CD14-positive monocyte (primary cell): ENCODE results near the gene MICU1. TPM values are rescaled to one million over a fixed set of nuclear protein-coding genes. Genes with fewer than 3 reads are reported as not detected.

Experiments used
- DNase-seq, 3 donors: peaks; one replicate each; pipeline ENCODE4 v3.0.0-alpha.2; 2011 to 2022
- H2AFZ ChIP-seq: 2 replicates; pipeline ENCODE4 v1.6.0; 2012; ENCODE audit warnings: mild to moderate bottlenecking, low read depth, low read length, inconsistent platforms; ENCODE audit not compliant: insufficient read depth, poor library complexity, severe bottlenecking
- H3K27ac ChIP-seq, 2 donors: 1 replicate in 1 of 2; 2 replicates in 1 of 2; pipeline ENCODE4 v1.5.1; 2012 to 2013; ENCODE audit warnings: low read length in 2 of 2, control low read depth in 1 of 2, inconsistent platforms in 1 of 2, low read depth in 1 of 2, mild to moderate bottlenecking in 1 of 2
- H3K27me3 ChIP-seq, 2 donors: one replicate each; pipeline versions ENCODE4 v1.6.0 to v1.6.1; 2011 to 2013; ENCODE audit warnings: low read length in 2 of 2; ENCODE audit not compliant: control insufficient read depth in 2 of 2, insufficient read depth in 2 of 2
- H3K36me3 ChIP-seq, 2 donors: replicated peaks in 1 of 2; 1 replicate in 1 of 2; 2 replicates in 1 of 2; pipeline versions ENCODE4 v1.5.1 to v1.6.1; 2012 to 2013; ENCODE audit warnings: low read length in 2 of 2, control low read depth in 1 of 2, inconsistent platforms in 1 of 2, mild to moderate bottlenecking in 1 of 2; ENCODE audit not compliant: insufficient read depth in 2 of 2, control insufficient read depth in 1 of 2
- H3K4me1 ChIP-seq, 2 donors: 1 replicate in 1 of 2; 2 replicates in 1 of 2; pipeline versions ENCODE4 v1.5.1 to v1.6.1; 2012 to 2013; ENCODE audit warnings: low read length in 2 of 2, control low read depth in 1 of 2, inconsistent platforms in 1 of 2, mild to moderate bottlenecking in 1 of 2, moderate library complexity in 1 of 2; ENCODE audit not compliant: insufficient read depth in 2 of 2, control insufficient read depth in 1 of 2
- H3K4me2 ChIP-seq: replicated peaks from 2 replicates; pipeline ENCODE3; 2012; ENCODE audit warnings: low read length, moderate library complexity, mild to moderate bottlenecking; ENCODE audit not compliant: poor library complexity, severe bottlenecking; ENCODE audit errors: extremely low read depth
- H3K4me3 ChIP-seq, 3 experiments: fragments of 200-600 bp in 1 of 3; sonication (generic) in 1 of 3; replicated peaks in 1 of 3; 1 replicate in 2 of 3; 2 replicates in 1 of 3; pipeline ENCODE4 v1.5.1; 2011 to 2013; ENCODE audit warnings: low read length in 3 of 3, mild to moderate bottlenecking in 3 of 3, control low read depth in 2 of 3, low read depth in 2 of 3, inconsistent platforms in 1 of 3, moderate library complexity in 1 of 3
- H3K79me2 ChIP-seq: 2 replicates; pipeline ENCODE4 v1.6.0; 2012; ENCODE audit warnings: mild to moderate bottlenecking, control low read depth, inconsistent platforms, low read length, moderate library complexity; ENCODE audit not compliant: insufficient read depth
- H3K9ac ChIP-seq: 2 replicates; pipeline ENCODE4 v1.6.0; 2017; ENCODE audit warnings: low read length, mild to moderate bottlenecking; ENCODE audit not compliant: insufficient read depth, poor library complexity, severe bottlenecking
- H3K9me3 ChIP-seq, 2 donors: replicated peaks in 1 of 2; 1 replicate in 1 of 2; 2 replicates in 1 of 2; pipeline versions ENCODE4 v1.5.1 to v1.6.1; 2012 to 2013; ENCODE audit warnings: low read length in 2 of 2, control low read depth in 1 of 2; ENCODE audit not compliant: control insufficient read depth in 1 of 2, insufficient read depth in 1 of 2
- H4K20me1 ChIP-seq: 2 replicates; pipeline ENCODE4 v1.6.0; 2012; ENCODE audit warnings: mild to moderate bottlenecking, low read length, control low read depth, moderate library complexity; ENCODE audit not compliant: insufficient read depth
- H3K27ac Mint-ChIP-seq, 7 donors: one replicate each; pipeline ENCODE4 v1.8.0; 2020; ENCODE audit warnings: mild to moderate bottlenecking in 7 of 7, mixed read lengths in 7 of 7, moderate library complexity in 6 of 7, inconsistent platforms in 2 of 7
- H3K27me3 Mint-ChIP-seq, 3 donors: one replicate each; pipeline ENCODE4 v1.8.0; 2021 to 2022; ENCODE audit warnings: low read depth in 3 of 3, mild to moderate bottlenecking in 3 of 3, mixed read lengths in 3 of 3, moderate library complexity in 3 of 3, inconsistent platforms in 1 of 3
- H3K36me3 Mint-ChIP-seq, 2 donors: one replicate each; pipeline ENCODE4 v1.8.0; 2020; ENCODE audit warnings: mixed read lengths in 2 of 2, inconsistent platforms in 1 of 2, mild to moderate bottlenecking in 1 of 2
- H3K4me1 Mint-ChIP-seq: one replicate; pipeline ENCODE4 v1.8.0; 2020; ENCODE audit warnings: mild to moderate bottlenecking, mixed read lengths
- H3K4me3 Mint-ChIP-seq, 2 donors: one replicate each; pipeline ENCODE4 v1.8.0; 2020; ENCODE audit warnings: mild to moderate bottlenecking in 2 of 2, mixed read lengths in 2 of 2, moderate library complexity in 1 of 2
- H3K9me3 Mint-ChIP-seq, 7 donors: one replicate each; pipeline ENCODE4 v1.8.0; 2020 to 2022; ENCODE audit warnings: mixed read lengths in 7 of 7, mild to moderate bottlenecking in 6 of 7, moderate library complexity in 6 of 7, inconsistent platforms in 2 of 7
- CTCF ChIP-seq: fragments of 200-600 bp; IDR thresholded peaks from one replicate; pipeline ENCODE4 v1.8.0; 2022; ENCODE audit warnings: antibody characterized with exemption, mild to moderate bottlenecking
- WGBS: methylation state at CpG from one replicate; pipeline ENCODE4 v1.1.5; 2013; ENCODE audit warnings: missing lambda C conversion rate; ENCODE audit not compliant: insufficient coverage; 5-methylcytosine and 5-hydroxymethylcytosine counted together
- intact Hi-C, 2 donors: fragments of 100-400 bp; cut with micrococcal nuclease; formaldehyde crosslinking; loops; one replicate each; pipeline versions ENCODE4 v1.15.0 to v1.15.1; 2023
- polyA plus RNA-seq, 3 donors: library from polyadenylated mRNA; depleted of rRNA in 1 of 3; unstranded in 2 of 3; stranded (reverse) in 1 of 3; fragments of 300-500 nt in 2 of 3; fragments of >200 nt in 1 of 3; fragmentation: Illumina TruSeq in 2 of 3; gene quantifications; 1 replicate in 2 of 3; 2 replicates in 1 of 3; pipeline ENCODE4 v1.2.3, GENCODE V29; 2012 to 2021

Gene MICU1
- polyA plus RNA-seq, 3 donors: 51.1 to 76.4 (median 51.7) TPM

GRCh38 chr10:72626444-72626754, 520 bp upstream of the MICU1 start:
- intact Hi-C loops: loop anchor here (5.0 to 10.0 kb wide), 2 partner anchors 66 to 112 kb away; partner anchors contain the start of gene MCU (in 2 of the 2)
- H3K4me1 ChIP-seq: peaks cover 17 to 31% of the 10 kb centered on the region in 2 donors
- no CpG with 5 or more reads among the region's 1 CpG for WGBS
- peaks cover 4 to 5% of the 10 kb centered on the region in 2 donors for H3K36me3 ChIP-seq
- H3K27me3 ChIP-seq: no peaks in the 10 kb centered on the region
- no peaks in the 10 kb centered on the region for H3K27me3 Mint-ChIP-seq
- H3K4me3 ChIP-seq: peak overlapping the region; percentile 73 to 100 (median 98)
- peaks cover 50% of the 10 kb centered on the region for H3K79me2 ChIP-seq
- peak overlapping the region; percentile 91 to 99 (median 95) for H3K27ac Mint-ChIP-seq
- peaks cover 23% of the 10 kb centered on the region for H4K20me1 ChIP-seq
- no peak for TF ChIP-seq CTCF
- peak overlapping the region; percentile 80 for H3K9ac ChIP-seq
- H3K4me3 Mint-ChIP-seq: peak overlapping the region; percentile 97 to 100
- H3K9me3 Mint-ChIP-seq: peaks cover 0 to 2% (median 0%) of the 10 kb centered on the region in 7 donors
- peak overlapping the region; percentile 90 for H3K4me2 ChIP-seq
- peak overlapping the region; percentile 82 for H2AFZ ChIP-seq
- peaks cover 4 to 10% of the 10 kb centered on the region in 2 donors for H3K36me3 Mint-ChIP-seq
- no peaks in the 10 kb centered on the region for H3K9me3 ChIP-seq
- peaks cover 16% of the 10 kb centered on the region for H3K4me1 Mint-ChIP-seq
- no peak for DNase-seq
- peak overlapping the region; percentile 91 to 93 for H3K27ac ChIP-seq

- peak overlapping the region; percentile 73 to 100 (median 98) for H3K4me3 ChIP-seq
- peaks cover 20% of the 10 kb centered on the region for H3K4me1 Mint-ChIP-seq
- peaks cover 17 to 31% of the 10 kb centered on the region in 2 donors for H3K4me1 ChIP-seq
- no peaks in the 10 kb centered on the region for H3K9me3 ChIP-seq
- H3K27me3 ChIP-seq: no peaks in the 10 kb centered on the region
- no peak for TF ChIP-seq CTCF
- H3K4me2 ChIP-seq: peak overlapping the region; percentile 90
- peak overlapping the region; percentile 91 to 93 for H3K27ac ChIP-seq
- H3K27ac Mint-ChIP-seq: peak overlapping the region; percentile 91 to 99 (median 95)
- peaks cover 4 to 15% of the 10 kb centered on the region in 2 donors for H3K36me3 Mint-ChIP-seq
- H3K36me3 ChIP-seq: peaks cover 4 to 5% of the 10 kb centered on the region in 2 donors
- peak overlapping the region; percentile 82 for H2AFZ ChIP-seq
- peak in 1 of 3 donors; percentile 3 for DNase-seq
- H3K9me3 Mint-ChIP-seq: peaks cover 0 to 2% (median 0%) of the 10 kb centered on the region in 7 donors
- 0% methylated on average over 8 of the region's 10 CpGs for WGBS
- intact Hi-C loops: loop anchor here (5.0 to 10.0 kb wide), 2 partner anchors 67 to 110 kb away; partner anchors contain the start of gene MCU (in 2 of the 2)
- no peaks in the 10 kb centered on the region for H3K27me3 Mint-ChIP-seq
- H3K4me3 Mint-ChIP-seq: peak overlapping the region; percentile 97 to 100
- H3K79me2 ChIP-seq: peaks cover 61% of the 10 kb centered on the region
- H3K9ac ChIP-seq: peak overlapping the region; percentile 80
- peaks cover 34% of the 10 kb centered on the region for H4K20me1 ChIP-seq
Measured at GRCh38 chr10:72625276-72625607, 637 bp downstream of the MICU1 start.
